ENCODE results near the gene TIPARP. TPM values are rescaled to one million over a fixed set of nuclear protein-coding genes. Genes with fewer than 3 reads are reported as not detected.

TIPARP gene
- total RNA-seq, 6 experiments from 2014 or later, result 60.6 to 78.0 (median 67.4) TPM

- TF ChIP-seq, protein P1, sequence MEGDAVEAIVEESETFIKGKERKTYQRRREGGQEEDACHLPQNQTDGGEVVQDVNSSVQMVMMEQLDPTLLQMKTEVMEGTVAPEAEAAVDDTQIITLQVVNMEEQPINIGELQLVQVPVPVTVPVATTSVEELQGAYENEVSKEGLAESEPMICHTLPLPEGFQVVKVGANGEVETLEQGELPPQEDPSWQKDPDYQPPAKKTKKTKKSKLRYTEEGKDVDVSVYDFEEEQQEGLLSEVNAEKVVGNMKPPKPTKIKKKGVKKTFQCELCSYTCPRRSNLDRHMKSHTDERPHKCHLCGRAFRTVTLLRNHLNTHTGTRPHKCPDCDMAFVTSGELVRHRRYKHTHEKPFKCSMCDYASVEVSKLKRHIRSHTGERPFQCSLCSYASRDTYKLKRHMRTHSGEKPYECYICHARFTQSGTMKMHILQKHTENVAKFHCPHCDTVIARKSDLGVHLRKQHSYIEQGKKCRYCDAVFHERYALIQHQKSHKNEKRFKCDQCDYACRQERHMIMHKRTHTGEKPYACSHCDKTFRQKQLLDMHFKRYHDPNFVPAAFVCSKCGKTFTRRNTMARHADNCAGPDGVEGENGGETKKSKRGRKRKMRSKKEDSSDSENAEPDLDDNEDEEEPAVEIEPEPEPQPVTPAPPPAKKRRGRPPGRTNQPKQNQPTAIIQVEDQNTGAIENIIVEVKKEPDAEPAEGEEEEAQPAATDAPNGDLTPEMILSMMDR (IDR thresholded peaks at IDR 0.05), result peak; percentile 24; the same call in 1 of the 2 replicates
- H3K27ac Mint-ChIP-seq, result peak overlapping the region; percentile 29; the same call in 1 of the 2 replicates
Measured at GRCh38 chr3:156682963-156683362, 8.6 kb downstream of the TIPARP start.

DNA sequence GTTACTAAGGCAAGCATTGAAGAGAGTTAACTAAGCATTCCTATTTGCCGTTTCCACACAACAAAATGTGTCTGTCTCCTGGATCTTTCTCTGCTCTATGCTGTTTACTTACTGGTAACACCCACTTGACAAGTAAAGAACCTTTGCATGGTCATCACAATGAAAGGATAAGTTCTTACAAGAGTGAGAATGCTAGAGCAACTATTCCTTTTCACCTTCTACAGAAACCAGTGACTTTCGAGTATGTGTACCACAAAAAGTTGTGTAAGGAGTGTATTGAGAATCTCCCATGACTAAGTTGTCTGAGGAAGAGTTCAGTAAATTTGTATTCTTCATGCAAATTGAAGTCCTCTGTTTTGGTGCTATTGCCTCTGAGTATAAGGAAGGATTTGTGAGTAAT lies 10.8 kb downstream of the TIPARP start:
- TF ChIP-seq, protein P1 (IDR thresholded peaks at IDR 0.05), result no peak
- H3K36me3 Mint-ChIP-seq (ENCODE audit: low read depth), result peaks cover 51% of the 10 kb centered on the region
- peak; percentile 37 for DNase-seq
- H3K9me3 Mint-ChIP-seq, result no peaks in the 10 kb centered on the region
- H3K27ac Mint-ChIP-seq, result peak overlapping the region; percentile 89
- peak overlapping the region; percentile 71 for H3K4me3 Mint-ChIP-seq
- peaks cover 96% of the 10 kb centered on the region for H3K4me1 Mint-ChIP-seq (ENCODE audit: low read depth)
- peaks cover 3% of the 10 kb centered on the region for H3K27me3 Mint-ChIP-seq (ENCODE audit: insufficient read depth)

More at GRCh38 chr3:156682963-156683362, 8.6 kb downstream of the TIPARP start:
- DNase-seq, result no peak
- Mint-ChIP-seq H3K9me3 (no peaks in the 10 kb centered on the region), H3K4me1 (ENCODE audit: low read depth) (peaks cover 94% of the 10 kb centered on the region), H3K36me3 (ENCODE audit: low read depth) (peaks cover 52% of the 10 kb centered on the region), H3K4me3 (no peak overlapping the region; the same call in 1 of the 2 replicates), H3K27me3 (ENCODE audit: insufficient read depth) (no peaks in the 10 kb centered on the region)

- Mint-ChIP-seq H3K9me3 (no peaks in the 10 kb centered on the region), H3K4me3 (peak overlapping the region; percentile 71), H3K4me1 (ENCODE audit: low read depth) (peaks cover 96% of the 10 kb centered on the region), H3K27me3 (ENCODE audit: insufficient read depth) (peaks cover 3% of the 10 kb centered on the region), H3K27ac (peak overlapping the region; percentile 89), H3K36me3 (ENCODE audit: low read depth) (peaks cover 46% of the 10 kb centered on the region)
- TF ChIP-seq, protein P1 (IDR thresholded peaks at IDR 0.05), result no peak
- no peak for DNase-seq
Measured at GRCh38 chr3:156685752-156686151, 11.4 kb downstream of the TIPARP start.

DNA sequence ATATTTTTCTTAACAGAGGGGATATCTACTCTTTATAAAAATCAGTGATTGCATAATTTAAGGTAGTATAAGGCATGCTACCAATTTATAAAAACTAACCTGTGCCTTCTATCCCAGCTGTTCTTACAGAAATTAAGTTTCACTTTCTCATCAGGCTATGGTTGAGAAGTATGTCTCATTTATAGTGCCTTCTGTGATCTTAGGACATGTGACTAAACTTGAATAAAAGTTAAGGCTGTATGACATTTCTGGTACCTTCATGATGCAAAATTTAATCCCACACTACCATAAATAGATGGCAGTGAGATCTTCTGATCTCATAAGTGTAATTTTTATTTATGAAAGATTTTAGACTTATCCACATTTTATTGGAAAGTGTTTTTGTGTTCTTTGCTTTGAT lies 12.6 kb downstream of the TIPARP start:
- Mint-ChIP-seq H3K4me3 (peak overlapping the region; percentile 61), H3K36me3 (ENCODE audit: low read depth) (peaks cover 35% of the 10 kb centered on the region), H3K9me3 (no peaks in the 10 kb centered on the region), H3K27me3 (ENCODE audit: insufficient read depth) (peaks cover 3% of the 10 kb centered on the region), H3K4me1 (ENCODE audit: low read depth) (peaks cover 96% of the 10 kb centered on the region), H3K27ac (peak overlapping the region; percentile 43)
- TF ChIP-seq, protein P1 (IDR thresholded peaks at IDR 0.05), result no peak
- no peak for DNase-seq

GRCh38 chr3:156688632-156689452 lies 14.5 kb downstream of the TIPARP start:
- H3K9me3 Mint-ChIP-seq, result no peaks in the 10 kb centered on the region
- TF ChIP-seq, protein P1 (IDR thresholded peaks at IDR 0.05), result no peak
- DNase-seq, result no peak
- H3K36me3 Mint-ChIP-seq (ENCODE audit: low read depth), result peaks cover 40% of the 10 kb centered on the region
- H3K4me1 Mint-ChIP-seq (ENCODE audit: low read depth), result peaks cover 99% of the 10 kb centered on the region
- H3K4me3 Mint-ChIP-seq, result no peak overlapping the region
- peaks cover 3% of the 10 kb centered on the region for H3K27me3 Mint-ChIP-seq (ENCODE audit: insufficient read depth)
- H3K27ac Mint-ChIP-seq, result peak overlapping the region; percentile 84

Measured in HFFc6 (cell line).